CD4-positive, alpha-beta T cell treated with Interleukin-12 subunit alpha and Interleukin-12 subunit beta, for 1 hour (primary cell): ENCODE measurements around the gene KLHL25.
A peak's percentile ranks its signal among the peaks of the same experiment; 100 is the strongest.
"Not testable (repeated sequence)": the region's sequence is repeated elsewhere in the genome, so short reads cannot be mapped to it uniquely, and the experiment has no call there.

Experiments used
- DNase-seq: peaks from one replicate; pipeline ENCODE4 v3.0.0-alpha.2; 2020

KLHL25 gene

GRCh38 chr15:85794598-85795336 lies at the start of gene KLHL25:
KLHL25 (minus strand) TSS chr15:85794925; CDS start chr15:85769810, 25,115 bp downstream.
- peak; percentile 95 for DNase-seq

GRCh38 chr15:85840802-85841152 lies 46.1 kb upstream of the KLHL25 start:
- DNase-seq: no peak

- DNase-seq: peak; percentile 80
These were observed 45.5 kb upstream of the KLHL25 start for GRCh38 chr15:85840079-85840801.

- DNase-seq: no peak
These were observed 44.9 kb upstream of the KLHL25 start for GRCh38 chr15:85839643-85840042.

GRCh38 chr15:85838655-85839054 lies 43.9 kb upstream of the KLHL25 start:
- no peak for DNase-seq

GRCh38 chr15:85837881-85838280 lies 43.2 kb upstream of the KLHL25 start:
- DNase-seq: no peak

- DNase-seq: no peak
These were observed 42.3 kb upstream of the KLHL25 start for GRCh38 chr15:85837011-85837433.

- no peak for DNase-seq
These were observed 39.9 kb upstream of the KLHL25 start for GRCh38 chr15:85834651-85835050.

- peak; percentile 4 for DNase-seq
These were observed 37.7 kb upstream of the KLHL25 start for GRCh38 chr15:85832394-85832793.

- DNase-seq: peak; percentile 33
These were observed 36.8 kb upstream of the KLHL25 start for GRCh38 chr15:85831415-85832113.

- not testable (repeated sequence) for DNase-seq
These were observed 35.0 kb upstream of the KLHL25 start for GRCh38 chr15:85829754-85830153.

GRCh38 chr15:85828874-85829273 lies 34.1 kb upstream of the KLHL25 start:
- DNase-seq: no peak

- no peak for DNase-seq
These were observed 33.4 kb upstream of the KLHL25 start for GRCh38 chr15:85828126-85828525.

- no peak for DNase-seq
These were observed 32.2 kb upstream of the KLHL25 start for GRCh38 chr15:85826756-85827515.

GRCh38 chr15:85825719-85826118 lies 31.0 kb upstream of the KLHL25 start:
- DNase-seq: no peak

GRCh38 chr15:85825118-85825517 lies 30.4 kb upstream of the KLHL25 start:
- DNase-seq: no peak

GRCh38 chr15:85821545-85821944 lies 26.8 kb upstream of the KLHL25 start:
- no peak for DNase-seq

GRCh38 chr15:85819938-85820337 lies 25.2 kb upstream of the KLHL25 start:
- DNase-seq: no peak

GRCh38 chr15:85813234-85813633 lies 18.5 kb upstream of the KLHL25 start:
- DNase-seq: no peak

- no peak for DNase-seq
These were observed 15.3 kb upstream of the KLHL25 start for GRCh38 chr15:85810075-85810474.

- no peak for DNase-seq
These were observed 10.7 kb upstream of the KLHL25 start for GRCh38 chr15:85805420-85805819.

GRCh38 chr15:85804481-85805170 lies 9.9 kb upstream of the KLHL25 start:
- DNase-seq: no peak
